ENCODE data around the gene WDR7. TPM values are rescaled to one million over a fixed set of nuclear protein-coding genes. Genes with fewer than 3 reads are reported as not detected.

WDR7 gene
- total and polyA plus RNA-seq, 10 of the 15 experiments (the other 5 are each of a cell fraction or from before 2014, with no cell fraction given): 2.8 to 16.5 (median 11.7) TPM

DNA sequence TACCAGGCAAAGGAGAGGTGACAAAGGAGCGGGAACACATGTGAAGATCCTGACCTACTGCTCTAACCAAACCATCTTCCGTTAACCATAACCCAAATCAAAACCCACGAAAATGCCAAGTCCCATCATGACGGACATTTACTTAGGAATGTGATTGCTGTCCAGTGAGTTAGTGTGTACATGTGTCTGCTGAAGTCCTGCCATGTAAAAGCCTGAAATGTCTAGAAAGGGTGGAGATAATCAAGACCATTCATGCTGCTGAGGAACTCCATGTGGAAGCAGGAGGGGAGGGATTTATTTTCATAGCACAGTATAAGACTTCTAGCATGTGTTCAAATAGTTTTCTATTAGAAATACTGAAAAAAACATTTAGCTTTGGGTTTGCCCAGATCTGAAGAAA is 358.7 kb downstream of the WDR7 start (continued):
- TF ChIP-seq, protein P1, sequence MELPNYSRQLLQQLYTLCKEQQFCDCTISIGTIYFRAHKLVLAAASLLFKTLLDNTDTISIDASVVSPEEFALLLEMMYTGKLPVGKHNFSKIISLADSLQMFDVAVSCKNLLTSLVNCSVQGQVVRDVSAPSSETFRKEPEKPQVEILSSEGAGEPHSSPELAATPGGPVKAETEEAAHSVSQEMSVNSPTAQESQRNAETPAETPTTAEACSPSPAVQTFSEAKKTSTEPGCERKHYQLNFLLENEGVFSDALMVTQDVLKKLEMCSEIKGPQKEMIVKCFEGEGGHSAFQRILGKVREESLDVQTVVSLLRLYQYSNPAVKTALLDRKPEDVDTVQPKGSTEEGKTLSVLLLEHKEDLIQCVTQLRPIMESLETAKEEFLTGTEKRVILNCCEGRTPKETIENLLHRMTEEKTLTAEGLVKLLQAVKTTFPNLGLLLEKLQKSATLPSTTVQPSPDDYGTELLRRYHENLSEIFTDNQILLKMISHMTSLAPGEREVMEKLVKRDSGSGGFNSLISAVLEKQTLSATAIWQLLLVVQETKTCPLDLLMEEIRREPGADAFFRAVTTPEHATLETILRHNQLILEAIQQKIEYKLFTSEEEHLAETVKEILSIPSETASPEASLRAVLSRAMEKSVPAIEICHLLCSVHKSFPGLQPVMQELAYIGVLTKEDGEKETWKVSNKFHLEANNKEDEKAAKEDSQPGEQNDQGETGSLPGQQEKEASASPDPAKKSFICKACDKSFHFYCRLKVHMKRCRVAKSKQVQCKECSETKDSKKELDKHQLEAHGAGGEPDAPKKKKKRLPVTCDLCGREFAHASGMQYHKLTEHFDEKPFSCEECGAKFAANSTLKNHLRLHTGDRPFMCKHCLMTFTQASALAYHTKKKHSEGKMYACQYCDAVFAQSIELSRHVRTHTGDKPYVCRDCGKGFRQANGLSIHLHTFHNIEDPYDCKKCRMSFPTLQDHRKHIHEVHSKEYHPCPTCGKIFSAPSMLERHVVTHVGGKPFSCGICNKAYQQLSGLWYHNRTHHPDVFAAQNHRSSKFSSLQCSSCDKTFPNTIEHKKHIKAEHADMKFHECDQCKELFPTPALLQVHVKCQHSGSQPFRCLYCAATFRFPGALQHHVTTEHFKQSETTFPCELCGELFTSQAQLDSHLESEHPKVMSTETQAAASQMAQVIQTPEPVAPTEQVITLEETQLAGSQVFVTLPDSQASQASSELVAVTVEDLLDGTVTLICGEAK (IDR thresholded peaks at IDR 0.05; ENCODE audit: borderline replicate concordance): no peak
- TF ChIP-seq CREM (IDR thresholded peaks at IDR 0.05; ENCODE audit: low read depth): no peak
- no peak for TF ChIP-seq KLF5 (IDR thresholded peaks at IDR 0.05; ENCODE audit: partially characterized antibody)

DNA sequence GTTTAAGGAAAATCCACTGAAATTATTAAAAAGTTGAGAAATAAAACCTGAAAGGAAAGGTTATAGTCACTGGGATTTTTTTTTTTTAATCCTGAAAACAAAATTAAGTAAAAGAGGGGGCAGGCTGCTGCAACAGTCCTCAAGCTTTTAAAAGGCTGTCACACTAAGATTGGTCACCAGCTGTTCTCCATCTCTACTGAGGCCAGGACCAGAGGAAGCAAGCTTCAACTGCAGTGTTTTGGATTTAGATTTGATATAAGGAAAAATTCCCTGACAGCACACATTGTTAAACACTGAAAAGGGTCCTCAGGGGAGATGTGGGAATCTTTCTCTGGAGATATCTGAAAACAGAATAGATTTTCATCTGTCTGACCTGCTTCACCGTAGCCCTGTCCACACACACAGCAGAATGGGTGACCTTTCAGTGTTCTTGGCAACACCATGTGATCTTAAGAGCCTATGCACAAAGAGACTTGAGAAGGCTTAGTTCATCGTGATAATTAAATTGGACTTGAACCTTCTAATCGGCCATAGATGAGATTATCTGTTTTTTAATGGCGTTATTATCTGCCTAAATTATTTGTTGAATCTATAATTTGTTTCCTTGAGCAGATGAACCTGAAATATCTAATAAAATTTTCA is 363.7 kb downstream of the WDR7 start:
- no peaks in the 10 kb centered on the region for H3K27me3 ChIP-seq (replicated peaks in 1 of 2; ENCODE audit: control insufficient read depth in 2 of 2, insufficient read depth in 2 of 2, low read length in 1 of 2)
- no peak overlapping the region for H3K27ac ChIP-seq (ENCODE audit: control insufficient read depth, insufficient read depth)
- FAIRE-seq (no peak), DNase-seq (ENCODE audit: low read depth, low spot score) (no peak), ATAC-seq (no peak)
- POLR2A ChIA-PET: no interaction called here
- no peaks in the 10 kb centered on the region for H3K9me3 ChIP-seq (replicated peaks; ENCODE audit: control insufficient read depth, insufficient read depth, low read length)
- no peak overlapping the region for H3K4me3 ChIP-seq
- CTCF ChIA-PET: interaction anchor here (1.4 to 1.7 kb wide), 2 partner anchors 9 to 19 kb away, joined by 3 to 9 read pairs; no protein-coding TSS in a partner anchor
- H3K79me2 ChIP-seq (ENCODE audit: control insufficient read depth, insufficient read depth, low read length): no peaks in the 10 kb centered on the region
- no TSS peak for BruUV-seq (replicated peaks)
- H2AFZ ChIP-seq (ENCODE audit: control insufficient read depth, low read depth, low read length): no peak overlapping the region
- no peaks in the 10 kb centered on the region for H3K36me3 ChIP-seq (ENCODE audit: control insufficient read depth in 2 of 2, insufficient read depth in 2 of 2, low read length in 1 of 2)
- intact Hi-C loops (cut with micrococcal nuclease; ENCODE audit: unreplicated experiment): no loop called here
- no peak for TF ChIP-seq NFXL1 (IDR thresholded peaks at IDR 0.05; ENCODE audit: borderline replicate concordance)
- WGBS (ENCODE audit: insufficient coverage, insufficient replicate concordance, low lambda C conversion rate, missing lambda C conversion rate): 88% methylated on average over 4 of the region's 4 CpGs
- H3K9ac ChIP-seq (ENCODE audit: control insufficient read depth, insufficient read depth, low read length): no peak overlapping the region
- H3K4me2 ChIP-seq (ENCODE audit: control insufficient read depth, insufficient read depth): no peak overlapping the region
- in situ Hi-C loops (cut with MboI): no loop called here
- H4K20me1 ChIP-seq (ENCODE audit: control insufficient read depth, insufficient read depth): no peaks in the 10 kb centered on the region
- RAD21 ChIA-PET (ENCODE audit: unreplicated experiment): interaction anchor here (1.0 kb wide), 1 partner anchor 10 kb away, joined by 3 read pairs; no protein-coding TSS in a partner anchor
- SMC1A ChIA-PET (ENCODE audit: uncharacterized antibody, unreplicated experiment): interaction anchor here (0.6 to 7.8 kb wide), 3 partner anchors 12 to 345 kb away, joined by 3 to 94 read pairs (median 5); no protein-coding TSS in a partner anchor
- H3K4me1 ChIP-seq (ENCODE audit: control insufficient read depth, insufficient read depth, low read length): peaks cover 12% of the 10 kb centered on the region
